Adipose tissue (tissue), 3 donors: Measurements from ENCODE around the gene MARK2. TPM values are rescaled to one million over a fixed set of nuclear protein-coding genes. Genes with fewer than 3 reads are reported as not detected.

Source experiments
- H3K27ac ChIP-seq: one replicate; pipeline ENCODE4 v1.5.1; 2013; ENCODE audit warnings: low read depth, low read length
- WGBS, 3 donors: extraction: QIAGEN DNeasy Blood & Tissue Kit; methylation state at CpG; one replicate each; pipeline ENCODE4 v1.1.7; 2013; 5-methylcytosine and 5-hydroxymethylcytosine counted together
- polyA plus RNA-seq, 3 donors: library from polyadenylated mRNA; stranded (reverse); fragments of 200-250 nt; gene quantifications; one replicate each; pipeline ENCODE4 v1.2.3, GENCODE V29; 2013
- donor health status: healthy with polysubstance abuse.
- donor health status: Bipolar disorder and iron deficiency.
- donor health status: healthy.

Gene MARK2
- polyA plus RNA-seq, 3 donors: 13.4 to 15.0 (median 14.2) TPM

GRCh38 chr11:63937713-63938478 is 99.0 kb downstream of the MARK2 start:
- WGBS, 3 donors: 19 to 24% (median 22%) methylated on average over 30 of the region's 30 CpGs

GRCh38 chr11:63938479-63939396 is 99.8 kb downstream of the MARK2 start, which contains the start of gene NAA40:
NAA40 (plus strand) TSS chr11:63939002; CDS start chr11:63939097, 95 bp downstream.
- WGBS, 3 donors: 0 to 1% (median 0%) methylated on average over 46 to 81 of the region's 92 CpGs
- no peak within 1 kb of the TSS for H3K27ac ChIP-seq

More at GRCh38 chr11:63937713-63938478, 99.0 kb downstream of the MARK2 start:
- H3K27ac ChIP-seq: no peak overlapping the region

GRCh38 chr11:63939397-63939891 is 100.5 kb downstream of the MARK2 start:
- 0 to 5% (median 3%) methylated on average over 26 of the region's 26 CpGs for WGBS, 3 donors

GRCh38 chr11:63940786-63941185 is 101.9 kb downstream of the MARK2 start:
- WGBS, 3 donors: 68 to 75% (median 74%) methylated on average over 6 of the region's 6 CpGs
- H3K27ac ChIP-seq: no peak overlapping the region

More at GRCh38 chr11:63939397-63939891, 100.5 kb downstream of the MARK2 start:
- no peak overlapping the region for H3K27ac ChIP-seq

- 86 to 88% (median 87%) methylated on average over 4 of the region's 4 CpGs for WGBS, 3 donors
These were observed 103.0 kb downstream of the MARK2 start for GRCh38 chr11:63941901-63942300.

GRCh38 chr11:63942803-63943202 is 103.9 kb downstream of the MARK2 start:
- 93 to 96% (median 93%) methylated on average over 3 of the region's 3 CpGs for WGBS, 3 donors

More at GRCh38 chr11:63941901-63942300, 103.0 kb downstream of the MARK2 start:
- no peak overlapping the region for H3K27ac ChIP-seq

GRCh38 chr11:63944987-63945386 is 106.1 kb downstream of the MARK2 start:
- 29 to 65% (median 59%) methylated on average over 8 of the region's 8 CpGs for WGBS, 3 donors
- no peak overlapping the region for H3K27ac ChIP-seq

More at GRCh38 chr11:63942803-63943202, 103.9 kb downstream of the MARK2 start:
- no peak overlapping the region for H3K27ac ChIP-seq

- 31 to 44% (median 40%) methylated on average over 14 of the region's 14 CpGs for WGBS, 3 donors
- H3K27ac ChIP-seq: no peak overlapping the region
These were observed 106.7 kb downstream of the MARK2 start for GRCh38 chr11:63945477-63946163.

- 69 to 86% (median 71%) methylated on average over 20 of the region's 20 CpGs for WGBS, 3 donors
- no peak overlapping the region for H3K27ac ChIP-seq
These were observed 113.0 kb downstream of the MARK2 start for GRCh38 chr11:63951779-63952536.

- 95 to 99% (median 95%) methylated on average over 4 of the region's 4 CpGs for WGBS, 3 donors
- no peak overlapping the region for H3K27ac ChIP-seq
These were observed 113.7 kb downstream of the MARK2 start for GRCh38 chr11:63952570-63952969.

GRCh38 chr11:63958008-63958407 is 119.1 kb downstream of the MARK2 start:
- no peak overlapping the region for H3K27ac ChIP-seq
- WGBS, 3 donors: 85 to 91% (median 86%) methylated on average over 5 of the region's 5 CpGs

Other genes starting within 250 kb of the MARK2 start
- gene PLAAT3, start 224.7 kb upstream of the MARK2 start, polyA plus RNA-seq: 100 to 1,000 TPM in 2 of 3 donors, 10 to 100 TPM in 1; 57.4 to 771 (median 200) TPM
- gene ATL3, start 167.7 kb upstream of the MARK2 start, polyA plus RNA-seq: 10 to 100 TPM in 2 of 3 donors, 1 to 10 TPM in 1; 7.7 to 21.3 (median 16.6) TPM
- gene RTN3, start 157.6 kb upstream of the MARK2 start, polyA plus RNA-seq: 100 to 1,000 TPM in 1 of 3 donors, 10 to 100 TPM in 2; 74.9 to 196 (median 91.9) TPM
- 10 to 100 TPM in 2 of 3 donors, 1 to 10 TPM in 1; 3.9 to 13.8 (median 12.7) TPM for gene ZFTA, start 70.3 kb upstream of the MARK2 start, polyA plus RNA-seq
- gene SPINDOC, start 25.7 kb upstream of the MARK2 start, polyA plus RNA-seq: 10 to 100 TPM in 1 of 3 donors, 1 to 10 TPM in 2; 2.5 to 10.7 (median 9.7) TPM
- gene RCOR2, start 78.1 kb downstream of the MARK2 start, polyA plus RNA-seq: under 1 TPM; 0.27 to 0.59 (median 0.56) TPM
- 10 to 100 TPM in 1 of 3 donors, 1 to 10 TPM in 2; 6.7 to 13.9 (median 7.6) TPM for gene NAA40, start 99.9 kb downstream of the MARK2 start, polyA plus RNA-seq
- 100 to 1,000 TPM; 348 to 933 (median 669) TPM for gene COX8A, start 135.5 kb downstream of the MARK2 start, polyA plus RNA-seq
- gene OTUB1, start 147.3 kb downstream of the MARK2 start, polyA plus RNA-seq: 10 to 100 TPM; 35.3 to 62.4 (median 50.5) TPM
- gene FLRT1, start 196.8 kb downstream of the MARK2 start, polyA plus RNA-seq: under 1 TPM; 0.10 to 0.14 (median 0.11) TPM